SH-SY5Y (cell line): ENCODE measurements around the gene CACHD1.

Experiments used
- GATA2 ChIP-seq: IDR thresholded peaks from 2 replicates; pipeline ENCODE4 v1.6.1; 2011; ENCODE audit warnings: mild to moderate bottlenecking, low read depth, low read length
- GATA3 ChIP-seq: IDR thresholded peaks from 2 replicates; pipeline ENCODE4 v1.6.1; 2011; ENCODE audit warnings: low read depth, mild to moderate bottlenecking, low read length, moderate library complexity

CACHD1 gene

DNA sequence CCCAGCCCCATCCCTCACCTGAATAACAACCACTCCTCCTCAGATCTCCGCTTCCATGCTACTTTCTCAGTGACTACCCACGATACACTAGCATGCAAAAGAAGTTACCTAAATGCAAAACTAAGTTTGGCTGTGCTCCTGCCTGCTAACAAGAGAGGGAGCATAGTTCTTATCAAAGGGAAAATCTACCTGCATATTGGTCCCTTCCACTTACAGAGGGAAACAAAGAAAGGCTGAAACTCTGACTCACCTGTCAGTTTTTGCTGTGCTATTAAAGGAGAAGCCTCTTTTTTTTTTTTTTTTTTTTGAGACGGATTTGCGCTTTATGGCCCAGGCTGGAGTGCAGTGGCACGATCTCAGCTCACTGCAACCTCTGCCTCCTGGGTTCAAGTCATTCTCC, 231.1 kb downstream of the CACHD1 start:
- TF ChIP-seq GATA2 (no peak), GATA3 (no peak)

DNA sequence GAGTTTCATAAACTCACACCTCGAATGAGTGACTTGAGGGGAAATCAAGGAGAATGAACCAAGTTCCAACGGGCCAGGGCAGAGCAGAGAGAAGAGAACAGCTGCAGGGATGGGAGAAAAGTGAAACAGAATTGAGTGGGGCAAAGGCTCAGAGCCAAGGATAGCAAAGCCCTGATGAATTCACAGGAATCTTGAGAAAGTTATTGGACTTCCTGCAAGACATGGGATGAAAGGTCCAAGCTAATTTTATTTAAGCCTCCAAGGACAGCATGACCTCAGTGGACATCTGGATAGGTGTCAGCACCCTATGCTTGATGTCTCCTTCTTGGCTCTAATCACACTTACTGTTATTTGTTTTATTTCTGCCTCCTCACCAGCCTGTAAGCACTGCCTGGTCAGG, 232.0 kb downstream of the CACHD1 start:
- no peak for TF ChIP-seq GATA2
- no peak for TF ChIP-seq GATA3

DNA sequence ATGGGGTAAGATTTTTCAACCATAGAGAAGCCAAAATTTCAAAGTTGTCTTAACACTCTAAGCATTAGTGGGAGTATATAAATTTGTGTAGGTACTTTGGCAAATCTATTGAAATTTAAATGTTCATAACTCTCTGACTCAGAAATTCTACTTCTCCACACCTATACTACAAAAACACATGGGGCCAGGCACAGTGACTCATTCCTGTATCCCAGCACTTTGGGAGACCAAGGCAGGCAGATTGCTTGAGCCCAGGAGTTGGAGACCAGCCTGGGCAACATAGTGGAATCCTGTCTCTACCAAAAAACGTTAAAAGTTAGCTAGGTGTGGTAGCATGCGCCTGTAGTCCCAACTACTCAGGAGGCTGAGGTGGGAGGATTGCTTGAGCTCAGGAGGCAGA, 233.7 kb downstream of the CACHD1 start:
- no peak for TF ChIP-seq GATA2
- no peak for TF ChIP-seq GATA3

DNA sequence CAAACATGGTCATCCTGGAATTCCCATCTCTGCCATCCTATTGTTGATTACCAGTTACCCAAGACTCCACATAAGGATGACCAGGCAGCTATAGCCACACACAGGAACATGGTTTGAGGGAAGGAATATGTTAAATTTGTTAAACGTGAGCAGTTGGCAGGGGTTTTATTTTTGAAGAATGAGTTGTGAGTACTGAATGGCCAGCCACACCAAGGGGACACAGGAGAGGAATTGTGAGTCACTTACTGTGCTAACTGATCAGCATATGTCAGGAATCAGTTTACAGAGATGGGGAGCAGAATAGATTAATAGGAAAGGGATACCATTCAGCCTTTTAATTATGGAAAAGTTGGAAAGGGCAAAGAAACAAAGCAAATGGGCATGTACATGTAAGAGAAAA, 235.7 kb downstream of the CACHD1 start:
- no peak for TF ChIP-seq GATA3
- no peak for TF ChIP-seq GATA2

DNA sequence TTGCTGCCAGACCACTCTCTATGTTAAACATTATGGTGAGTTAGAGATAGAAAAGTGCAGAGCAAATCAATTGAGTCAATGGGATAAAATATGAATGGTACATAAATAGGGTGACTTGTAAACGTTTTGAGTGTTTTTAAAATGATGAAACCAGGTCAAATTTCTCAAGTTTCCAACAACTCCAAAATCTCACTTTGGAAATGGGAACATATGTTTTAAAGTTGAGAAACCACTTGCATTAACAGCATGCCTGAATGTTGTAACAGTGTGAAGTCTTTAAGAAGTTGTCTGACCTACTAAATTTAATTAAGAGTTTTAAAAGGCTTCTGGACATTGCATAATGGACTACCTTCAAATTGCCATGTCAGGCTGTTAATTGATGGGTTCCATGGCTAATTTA, 241.3 kb downstream of the CACHD1 start:
- TF ChIP-seq GATA2 (no peak), GATA3 (no peak)

DNA sequence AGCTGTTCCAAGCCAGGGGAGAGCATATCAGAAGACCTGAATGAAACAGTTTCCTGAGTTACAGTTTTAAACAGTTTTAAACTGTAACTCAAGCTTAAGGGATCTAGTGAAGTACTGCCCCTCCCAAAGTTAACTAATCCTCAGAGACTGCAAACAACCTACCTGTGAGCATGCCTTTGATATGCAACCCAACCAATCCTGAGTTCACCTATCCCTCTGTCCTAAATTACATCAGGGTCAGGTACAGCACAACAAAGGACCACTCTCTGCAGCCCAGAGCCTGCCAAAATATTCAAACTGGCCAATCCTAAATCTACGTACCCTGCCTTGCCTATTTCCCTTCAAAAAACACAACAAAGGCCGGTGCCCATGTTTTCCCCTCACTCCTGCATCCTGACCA, 242.1 kb downstream of the CACHD1 start:
- no peak for TF ChIP-seq GATA3
- no peak for TF ChIP-seq GATA2

DNA sequence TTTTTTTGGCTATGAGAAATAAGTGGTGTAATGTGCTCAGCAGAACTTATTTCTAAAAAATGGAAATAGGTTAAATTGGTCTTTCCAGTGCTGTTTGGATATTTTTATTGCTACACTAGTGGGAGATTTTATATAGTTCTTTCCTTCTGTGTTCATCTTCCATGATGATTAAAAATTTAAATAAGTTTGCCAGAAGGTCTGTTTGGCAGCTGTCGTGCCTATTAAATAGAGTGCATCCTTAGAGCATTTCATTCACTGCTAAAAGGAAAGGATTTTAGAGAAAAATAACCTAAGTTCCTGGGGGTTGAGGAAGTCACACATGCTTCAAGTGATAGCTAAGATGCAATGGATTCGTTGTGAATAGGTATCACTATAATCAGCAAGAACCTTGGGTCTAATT, 245.3 kb downstream of the CACHD1 start:
- no peak for TF ChIP-seq GATA3
- no peak for TF ChIP-seq GATA2

DNA sequence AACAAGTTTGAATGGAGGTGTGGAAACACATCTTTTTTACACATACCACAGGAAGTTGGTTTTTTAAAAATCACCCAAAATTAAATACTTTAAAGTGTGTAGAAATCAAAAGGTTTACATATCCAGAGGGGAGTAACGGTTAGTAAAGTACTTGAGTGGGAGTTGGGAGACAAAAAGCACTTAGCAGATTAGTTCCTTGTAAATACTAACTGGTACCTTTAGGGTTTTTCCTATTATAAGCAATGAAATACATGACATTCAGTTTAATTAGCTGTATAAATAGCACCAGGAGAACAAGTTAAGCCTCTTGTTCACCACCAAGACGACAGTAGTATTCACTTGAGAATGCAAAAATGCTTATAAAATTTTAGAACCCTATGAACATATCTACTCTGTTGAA, 251.2 kb downstream of the CACHD1 start:
- TF ChIP-seq GATA3: no peak
- TF ChIP-seq GATA2: no peak

DNA sequence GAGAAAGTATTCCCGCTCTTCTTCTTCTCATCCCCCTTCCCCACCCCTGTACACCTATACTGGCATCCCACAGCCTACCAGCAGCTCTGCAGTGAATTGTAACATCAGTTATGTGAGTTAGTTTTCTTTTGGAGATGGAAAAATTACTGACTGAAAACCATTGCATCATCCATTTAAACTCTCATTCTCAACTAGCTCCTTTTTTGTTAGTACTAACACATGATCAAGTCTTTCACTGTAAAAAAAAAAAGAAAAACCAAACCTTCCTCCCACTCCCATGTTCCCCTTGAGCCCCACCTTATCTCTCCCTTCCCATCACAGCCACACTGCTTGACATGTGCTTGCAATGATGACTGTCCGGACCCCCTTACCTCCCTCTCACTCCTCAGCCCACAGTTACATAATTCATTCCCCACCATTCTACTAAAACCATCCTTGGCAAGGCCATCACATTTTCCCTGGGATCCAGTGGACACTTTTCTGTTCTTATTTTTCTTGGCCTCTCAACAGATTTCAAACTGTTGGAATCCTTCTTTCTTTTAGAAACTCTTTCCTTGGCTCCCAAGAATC, 251.7 kb downstream of the CACHD1 start:
- TF ChIP-seq GATA3: no peak
- no peak for TF ChIP-seq GATA2

DNA sequence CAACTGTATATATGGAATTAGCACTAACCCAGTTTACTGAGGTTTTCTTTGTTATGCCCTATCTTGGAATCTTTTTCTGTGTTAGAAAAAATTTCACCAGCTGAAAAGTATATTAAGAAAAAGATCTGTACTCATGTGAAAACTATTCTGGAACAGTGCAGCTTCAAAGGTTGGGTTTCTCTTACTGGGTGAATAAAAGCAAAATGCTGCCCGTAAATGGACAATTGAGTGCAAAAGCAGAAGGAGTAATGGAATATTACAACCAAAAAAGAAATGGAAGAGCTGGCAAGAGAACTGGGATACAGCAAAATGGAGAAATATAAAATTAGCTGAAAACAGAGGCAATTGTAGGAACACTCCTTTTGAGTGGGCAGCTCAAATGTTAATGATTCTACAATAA, 257.9 kb downstream of the CACHD1 start:
- TF ChIP-seq GATA3 (no peak), GATA2 (no peak)

DNA sequence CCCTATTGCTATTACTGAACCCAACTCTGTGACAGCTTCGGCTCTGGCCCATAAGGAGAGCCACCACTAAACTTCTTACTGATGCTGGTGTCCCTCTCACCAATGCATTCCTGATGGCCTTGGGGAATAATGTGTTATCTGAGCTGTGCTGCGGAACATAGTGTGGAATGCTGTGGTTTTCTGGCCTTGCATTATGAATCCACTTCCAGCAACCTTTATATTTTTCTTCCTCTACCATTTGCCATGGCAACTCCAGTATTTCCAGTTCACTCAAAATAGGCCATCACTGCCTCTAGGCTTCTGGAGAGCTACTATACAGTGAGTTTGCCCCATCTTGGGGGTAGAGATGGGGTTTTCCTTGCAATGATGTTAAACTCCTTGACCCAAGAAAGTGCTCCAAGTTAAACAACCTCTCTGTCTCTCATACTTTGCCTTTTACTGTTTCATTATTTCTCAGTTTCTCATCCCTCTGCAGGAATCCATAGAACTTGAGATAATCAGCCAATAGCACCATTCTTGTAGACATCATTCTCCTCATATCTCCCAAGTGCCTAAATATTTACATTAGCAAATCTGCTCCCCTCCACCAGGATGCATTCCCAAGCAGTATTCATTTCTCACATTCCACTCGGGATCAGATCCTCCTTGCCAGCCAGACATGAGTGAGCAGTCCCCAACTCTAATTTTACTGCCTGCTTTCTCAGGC, 263.8 kb downstream of the CACHD1 start:
- TF ChIP-seq GATA3 (no peak), GATA2 (no peak)

DNA sequence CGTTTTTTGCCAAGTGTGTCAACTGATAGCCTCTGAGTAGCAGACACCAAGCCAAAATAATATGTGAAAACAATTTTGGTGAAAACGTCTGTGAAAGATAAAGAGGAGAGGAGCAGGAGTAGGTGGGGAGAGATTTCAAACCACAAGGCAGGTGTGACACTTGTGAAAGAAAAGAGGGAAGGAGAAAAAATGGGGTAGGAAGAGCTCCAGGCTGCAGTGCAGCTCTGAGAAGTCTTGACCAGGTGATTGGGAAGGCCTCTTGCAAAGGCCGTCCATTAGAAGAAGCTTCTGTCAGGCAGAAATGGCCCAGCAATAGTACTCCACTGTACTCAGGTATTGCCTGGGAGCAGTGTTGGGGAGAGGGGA, 264.3 kb downstream of the CACHD1 start:
- TF ChIP-seq GATA3: no peak
- TF ChIP-seq GATA2: no peak
